ENCODE measurements around the gene CCDC51. TPM values are rescaled to one million over a fixed set of nuclear protein-coding genes. Genes with fewer than 3 reads are reported as not detected.
A peak's percentile ranks its signal among the peaks of the same experiment; 100 is the strongest.

CCDC51 gene
- polyA plus RNA-seq, 1 of the 3 experiments (the other 2 are of a cell fraction) = 24.2 TPM

GRCh38 chr3:48470286-48470685, 30.4 kb upstream of the CCDC51 start:
- H4K20me1 ChIP-seq (ENCODE audit: insufficient read depth) = no peaks in the 10 kb centered on the region
- peaks cover 14% of the 10 kb centered on the region for H3F3A ChIP-seq (replicated peaks; ENCODE audit: insufficient read depth)
- no peak overlapping the region for H3K4me3 ChIP-seq (ENCODE audit: low read depth in 2 of 2, low read length in 1 of 2)
- no peaks in the 10 kb centered on the region for H3K9me3 ChIP-seq
- no peaks in the 10 kb centered on the region for H3K9me2 ChIP-seq
- TF ChIP-seq RAD21 (IDR thresholded peaks at IDR 0.05; ENCODE audit: low read length) (no peak), SMC3 (IDR thresholded peaks at IDR 0.05; ENCODE audit: low read depth, low read length) (no peak), USF2 (IDR thresholded peaks at IDR 0.05; ENCODE audit: borderline replicate concordance, low read depth, low read length) (no peak), RCOR1 (IDR thresholded peaks at IDR 0.05; ENCODE audit: low read length) (no peak), FOXM1 (IDR thresholded peaks at IDR 0.05; ENCODE audit: low read depth) (no peak), TAF1 (IDR thresholded peaks at IDR 0.05; ENCODE audit: borderline replicate concordance, low read depth, low read length) (no peak), TCF12 (IDR thresholded peaks at IDR 0.05) (no peak), GABPA (IDR thresholded peaks at IDR 0.05; ENCODE audit: low read depth) (no peak), USF1 (IDR thresholded peaks at IDR 0.05; ENCODE audit: borderline replicate concordance, low read depth) (no peak), ELF1 (IDR thresholded peaks at IDR 0.05) (no peak), EZH2phosphoT487 (IDR thresholded peaks at IDR 0.05; ENCODE audit: borderline replicate concordance, low read depth) (no peak)
- H3K4me2 ChIP-seq = peak overlapping the region; percentile 82; the same call in 1 of the 2 replicates
- peaks cover 13 to 54% of the 10 kb centered on the region in 2 experiments; a peak in 2 of 4 replicates for H3K4me1 ChIP-seq (ENCODE audit: control insufficient read depth in 1 of 2, insufficient read depth in 2 of 2, low read depth in 1 of 2, low read length in 1 of 2)
- H2AFZ ChIP-seq (ENCODE audit: low read depth) = no peak overlapping the region
- WGBS (ENCODE audit: low lambda C conversion rate) = no CpG with 5 or more reads among the region's 1 CpG
- CTCF ChIA-PET = interaction anchor here (0.8 to 6.4 kb wide), 6 partner anchors 14 to 142 kb away, joined by 3 to 27 read pairs (median 4); no protein-coding TSS in a partner anchor
- H3K79me2 ChIP-seq (ENCODE audit: insufficient read depth) = peaks cover 68% of the 10 kb centered on the region
- POLR2A ChIA-PET = interaction anchor here (2.1 kb wide), 1 partner anchor 33 kb away, joined by 6 read pairs; the partner anchor contains the start of gene SHISA5
- peak; percentile 27 for DNase-seq
- no peaks in the 10 kb centered on the region for H3K27me3 ChIP-seq (ENCODE audit: insufficient read depth)
- H3K27ac ChIP-seq (ENCODE audit: low read depth in 2 of 2, low read length in 1 of 2) = peak overlapping the region in 1 of 2 experiments; percentile 48; a peak in 1 of 4 replicates
- H3K36me3 ChIP-seq (replicated peaks in 1 of 2; ENCODE audit: control insufficient read depth in 1 of 2, insufficient read depth in 2 of 2, low read length in 1 of 2) = peaks cover 0 to 21% of the 10 kb centered on the region in 2 experiments
- H3K9ac ChIP-seq = no peak overlapping the region

GRCh38 chr3:48469046-48469915, 29.4 kb upstream of the CCDC51 start:
- H4K20me1 ChIP-seq (ENCODE audit: insufficient read depth) = no peaks in the 10 kb centered on the region
- H3F3A ChIP-seq (replicated peaks; ENCODE audit: insufficient read depth) = peaks cover 18% of the 10 kb centered on the region
- no peak overlapping the region for H3K9ac ChIP-seq
- H2AFZ ChIP-seq (ENCODE audit: low read depth) = no peak overlapping the region
- no peaks in the 10 kb centered on the region for H3K9me3 ChIP-seq
- H3K79me2 ChIP-seq (ENCODE audit: insufficient read depth) = peaks cover 68% of the 10 kb centered on the region
- 98% methylated on average over 14 of the region's 29 CpGs for WGBS (ENCODE audit: low lambda C conversion rate)
- POLR2A ChIA-PET = interaction anchor here (2.1 kb wide), 1 partner anchor 34 kb away, joined by 6 read pairs; the partner anchor contains the start of gene SHISA5
- no peaks in the 10 kb centered on the region for H3K27me3 ChIP-seq (ENCODE audit: insufficient read depth)
- TF ChIP-seq GATA2 (CRISPR knock-in tag; IDR thresholded peaks at IDR 0.05) = no peak
- TF ChIP-seq CHD2 (IDR thresholded peaks at IDR 0.05; ENCODE audit: low read length, partially characterized antibody) = no peak
- TF ChIP-seq RCOR1 (IDR thresholded peaks at IDR 0.05; ENCODE audit: low read length) = no peak
- no peak for TF ChIP-seq JUND (IDR thresholded peaks at IDR 0.05)
- no peak for TF ChIP-seq IRF3 (IDR thresholded peaks at IDR 0.05; ENCODE audit: low read depth, low read length)
- TF ChIP-seq TAF1 (IDR thresholded peaks at IDR 0.05; ENCODE audit: borderline replicate concordance, low read depth, low read length) = no peak
- TF ChIP-seq NFIC (IDR thresholded peaks at IDR 0.05; ENCODE audit: borderline replicate concordance) = no peak
- no peak for TF ChIP-seq EZH2phosphoT487 (IDR thresholded peaks at IDR 0.05; ENCODE audit: borderline replicate concordance, low read depth)
- no peak for TF ChIP-seq RXRA (IDR thresholded peaks at IDR 0.05; ENCODE audit: borderline replicate concordance, low read depth)
- TF ChIP-seq ZBTB33 (IDR thresholded peaks at IDR 0.05; ENCODE audit: borderline replicate concordance, low read depth) = no peak
- TF ChIP-seq YY1 (IDR thresholded peaks at IDR 0.05; ENCODE audit: low read depth) = no peak
- peak; percentile 23 for DNase-seq
- CTCF ChIA-PET = interaction anchor here (0.7 to 8.2 kb wide), 5 partner anchors 33 to 143 kb away, joined by 3 to 136 read pairs (median 6); partner anchors contain the start of gene PFKFB4
- no peak overlapping the region for H3K4me2 ChIP-seq
- H3K27ac ChIP-seq (ENCODE audit: low read depth in 2 of 2, low read length in 1 of 2) = peak overlapping the region in 1 of 2 experiments; percentile 99; a peak in 1 of 4 replicates
- peaks cover 0 to 26% of the 10 kb centered on the region in 2 experiments for H3K36me3 ChIP-seq (replicated peaks in 1 of 2; ENCODE audit: control insufficient read depth in 1 of 2, insufficient read depth in 2 of 2, low read length in 1 of 2)
- no peaks in the 10 kb centered on the region for H3K9me2 ChIP-seq
- H3K4me1 ChIP-seq (ENCODE audit: control insufficient read depth in 1 of 2, insufficient read depth in 2 of 2, low read depth in 1 of 2, low read length in 1 of 2) = peaks cover 16 to 63% of the 10 kb centered on the region in 2 experiments; a peak in 2 of 4 replicates
- no peak overlapping the region for H3K4me3 ChIP-seq (ENCODE audit: low read depth in 2 of 2, low read length in 1 of 2)
